Measurements from ENCODE around the gene MC1R.
A peak's percentile ranks its signal among the peaks of the same experiment; 100 is the strongest.
"Not testable (repeated sequence)": the region's sequence is repeated elsewhere in the genome, so short reads cannot be mapped to it uniquely, and the experiment has no call there.

The MC1R gene

GRCh38 chr16:89918453-89919347, at the start of gene MC1R:
MC1R (plus strand) TSS chr16:89918862; CDS start chr16:89919259, 397 bp downstream.
- Mint-ChIP-seq H3K4me3 (peak within 1 kb of the TSS; percentile 60), H3K4me1 (peaks cover 46% of the 10 kb centered on the region), H3K27me3 (peaks cover 35% of the 10 kb centered on the region), H3K36me3 (ENCODE audit: low read depth) (no peaks in the 10 kb centered on the region), H3K9me3 (no peaks in the 10 kb centered on the region), H3K27ac (peak within 1 kb of the TSS; percentile 59)
- peak; percentile 41 for DNase-seq
- ATAC-seq: peak; percentile 5

- no peak overlapping the region for H3K27ac Mint-ChIP-seq
- no peak for DNase-seq
- H3K36me3 Mint-ChIP-seq (ENCODE audit: low read depth): peaks cover 7% of the 10 kb centered on the region
- no peaks in the 10 kb centered on the region for H3K27me3 Mint-ChIP-seq
- no peak overlapping the region for H3K4me3 Mint-ChIP-seq
- no peaks in the 10 kb centered on the region for H3K9me3 Mint-ChIP-seq
- ATAC-seq: no peak
- peaks cover 12% of the 10 kb centered on the region for H3K4me1 Mint-ChIP-seq
Measured at GRCh38 chr16:89869911-89870310, 48.8 kb upstream of the MC1R start.

GRCh38 chr16:89870440-89870839, 48.2 kb upstream of the MC1R start:
- no peak overlapping the region for H3K4me3 Mint-ChIP-seq
- H3K27ac Mint-ChIP-seq: no peak overlapping the region
- DNase-seq (no peak), ATAC-seq (no peak)
- H3K9me3 Mint-ChIP-seq: peaks cover 3% of the 10 kb centered on the region
- peaks cover 12% of the 10 kb centered on the region for H3K36me3 Mint-ChIP-seq (ENCODE audit: low read depth)
- H3K27me3 Mint-ChIP-seq: no peaks in the 10 kb centered on the region
- peaks cover 17% of the 10 kb centered on the region for H3K4me1 Mint-ChIP-seq

GRCh38 chr16:89871895-89872294, 46.8 kb upstream of the MC1R start:
- no peak for DNase-seq
- H3K9me3 Mint-ChIP-seq: peaks cover 3% of the 10 kb centered on the region
- peaks cover 19% of the 10 kb centered on the region for H3K4me1 Mint-ChIP-seq
- H3K27ac Mint-ChIP-seq: peak overlapping the region; percentile 95
- peak overlapping the region; percentile 87 for H3K4me3 Mint-ChIP-seq
- H3K36me3 Mint-ChIP-seq (ENCODE audit: low read depth): peaks cover 18% of the 10 kb centered on the region
- H3K27me3 Mint-ChIP-seq: no peaks in the 10 kb centered on the region
- ATAC-seq: no peak

GRCh38 chr16:89873109-89873971, 45.3 kb upstream of the MC1R start, which contains the start of gene TCF25:
TCF25 (plus strand) TSS chr16:89873592; CDS start chr16:89873668, 76 bp downstream.
- peak; percentile 55 for ATAC-seq
- no peaks in the 10 kb centered on the region for H3K27me3 Mint-ChIP-seq
- H3K4me1 Mint-ChIP-seq: peaks cover 19% of the 10 kb centered on the region
- H3K9me3 Mint-ChIP-seq: peaks cover 3% of the 10 kb centered on the region
- peaks cover 21% of the 10 kb centered on the region for H3K36me3 Mint-ChIP-seq (ENCODE audit: low read depth)
- peak; percentile 92 for DNase-seq
- peak within 1 kb of the TSS; percentile 87 for H3K4me3 Mint-ChIP-seq
- H3K27ac Mint-ChIP-seq: peak within 1 kb of the TSS; percentile 95

GRCh38 chr16:89873972-89874689, 44.5 kb upstream of the MC1R start:
- DNase-seq (peak; percentile 97), ATAC-seq (peak; percentile 79)
- Mint-ChIP-seq H3K4me3 (peak overlapping the region; percentile 87), H3K9me3 (peaks cover 3% of the 10 kb centered on the region), H3K4me1 (peaks cover 19% of the 10 kb centered on the region), H3K27ac (peak overlapping the region; percentile 95), H3K36me3 (ENCODE audit: low read depth) (peaks cover 26% of the 10 kb centered on the region), H3K27me3 (no peaks in the 10 kb centered on the region)

GRCh38 chr16:89879123-89879522, 39.5 kb upstream of the MC1R start:
- not testable (repeated sequence) for H3K4me3 Mint-ChIP-seq, ATAC-seq, H3K9me3 Mint-ChIP-seq, DNase-seq, H3K27me3 Mint-ChIP-seq, H3K27ac Mint-ChIP-seq
- Mint-ChIP-seq H3K4me1 (peaks cover 15% of the 10 kb centered on the region), H3K36me3 (ENCODE audit: low read depth) (peaks cover 46% of the 10 kb centered on the region)

- H3K4me3 Mint-ChIP-seq: no peak overlapping the region
- H3K36me3 Mint-ChIP-seq (ENCODE audit: low read depth): peaks cover 44% of the 10 kb centered on the region
Measured at GRCh38 chr16:89880477-89881367, 37.9 kb upstream of the MC1R start.

GRCh38 chr16:89881368-89881730, 37.3 kb upstream of the MC1R start:
- H3K9me3 Mint-ChIP-seq: no peaks in the 10 kb centered on the region
- peaks cover 39% of the 10 kb centered on the region for H3K36me3 Mint-ChIP-seq (ENCODE audit: low read depth)
- no peak overlapping the region for H3K27ac Mint-ChIP-seq
- H3K4me3 Mint-ChIP-seq: no peak overlapping the region
- DNase-seq: no peak
- no peak for ATAC-seq
- peaks cover 2% of the 10 kb centered on the region for H3K4me1 Mint-ChIP-seq
- no peaks in the 10 kb centered on the region for H3K27me3 Mint-ChIP-seq

More at GRCh38 chr16:89880477-89881367, 37.9 kb upstream of the MC1R start:
- DNase-seq: no peak
- ATAC-seq: no peak
- peaks cover 4% of the 10 kb centered on the region for H3K4me1 Mint-ChIP-seq
- no peaks in the 10 kb centered on the region for H3K9me3 Mint-ChIP-seq
- H3K27me3 Mint-ChIP-seq: no peaks in the 10 kb centered on the region
- H3K27ac Mint-ChIP-seq: no peak overlapping the region

- ATAC-seq: no peak
- Mint-ChIP-seq H3K36me3 (ENCODE audit: low read depth) (peaks cover 44% of the 10 kb centered on the region), H3K27me3 (no peaks in the 10 kb centered on the region), H3K4me1 (peaks cover 2% of the 10 kb centered on the region), H3K4me3 (no peak overlapping the region), H3K27ac (no peak overlapping the region), H3K9me3 (no peaks in the 10 kb centered on the region)
- no peak for DNase-seq
Measured at GRCh38 chr16:89883346-89884040, 35.2 kb upstream of the MC1R start.

GRCh38 chr16:89884041-89884421, 34.6 kb upstream of the MC1R start:
- Mint-ChIP-seq H3K36me3 (ENCODE audit: low read depth) (peaks cover 42% of the 10 kb centered on the region), H3K4me3 (no peak overlapping the region), H3K27ac (no peak overlapping the region), H3K4me1 (peaks cover 2% of the 10 kb centered on the region), H3K27me3 (no peaks in the 10 kb centered on the region), H3K9me3 (no peaks in the 10 kb centered on the region)
- DNase-seq (no peak), ATAC-seq (no peak)

- no peak overlapping the region for H3K4me3 Mint-ChIP-seq
- H3K36me3 Mint-ChIP-seq (ENCODE audit: low read depth): peaks cover 49% of the 10 kb centered on the region
- peaks cover 12% of the 10 kb centered on the region for H3K4me1 Mint-ChIP-seq
- no peaks in the 10 kb centered on the region for H3K27me3 Mint-ChIP-seq
- no peak overlapping the region for H3K27ac Mint-ChIP-seq
- no peak for DNase-seq
- H3K9me3 Mint-ChIP-seq: no peaks in the 10 kb centered on the region
- ATAC-seq: no peak
Measured at GRCh38 chr16:89887243-89887642, 31.4 kb upstream of the MC1R start.

GRCh38 chr16:89890200-89890599, 28.5 kb upstream of the MC1R start:
- Mint-ChIP-seq H3K36me3 (ENCODE audit: low read depth) (peaks cover 43% of the 10 kb centered on the region), H3K4me1 (peaks cover 12% of the 10 kb centered on the region), H3K4me3 (no peak overlapping the region), H3K27ac (peak overlapping the region; percentile 46), H3K27me3 (no peaks in the 10 kb centered on the region), H3K9me3 (no peaks in the 10 kb centered on the region)
- DNase-seq (peak; percentile 34), ATAC-seq (peak; percentile 86)
